Endothelial cell of umbilical vein (primary cell): Measurements from ENCODE around the gene BCAP31. TPM values are rescaled to one million over a fixed set of nuclear protein-coding genes. Genes with fewer than 3 reads are reported as not detected.
"Not testable (repeated sequence)": the region's sequence is repeated elsewhere in the genome, so short reads cannot be mapped to it uniquely, and the experiment has no call there.

ENCODE experiments used
- BruUV-seq: library from RNA; stranded (reverse); fragments of 400-500 nt; replicated peaks from 2 replicates; lab custom pipeline; 2021; lab: Mats Ljungman, UMichigan
- CTCF ChIA-PET: fragments of 300-600, 350-600 bp; sonication (Branson Sonifier 250); formaldehyde crosslinking; loops from one replicate; lab custom pipeline; 2021; ENCODE audit warnings: antibody characterized with exemption, inconsistent platforms; lab: Charles Lee
- POLR2A ChIA-PET: fragments of 300-600, 350-600 bp; sonication (Branson Sonifier 250); formaldehyde crosslinking; loops from one replicate; lab custom pipeline; 2021; ENCODE audit warnings: antibody characterized with exemption, inconsistent platforms; lab: Charles Lee
- DNase-seq: peaks from one replicate; pipeline ENCODE4 v3.0.0-alpha.2; 2011; ENCODE audit warnings: low read depth, low spot score
- FAIRE-seq: peaks from 2 replicates; lab custom pipeline; 2011; peaks lifted over from hg19 to GRCh38; lab: Jason Lieb, UNC
- H2AFZ ChIP-seq: 2 replicates; pipeline ENCODE4 v1.6.0; 2012; ENCODE audit warnings: low read depth, low read length, control low read depth, inconsistent platforms
- H3K27ac ChIP-seq: 2 replicates; pipeline ENCODE4 v1.5.1; 2011; ENCODE audit warnings: low read depth, mild to moderate bottlenecking, control low read depth, low read length, moderate library complexity; ENCODE audit not compliant: insufficient read depth
- H3K27me3 ChIP-seq, 2 experiments: 2 replicates each; pipeline versions ENCODE4 v1.6.0 to v1.6.1; 2011; ENCODE audit warnings: low read length in 2 of 2, mixed read lengths in 1 of 2; ENCODE audit not compliant: control insufficient read depth in 2 of 2, insufficient read depth in 2 of 2
- H3K36me3 ChIP-seq, 2 experiments: 2 replicates in 1 of 2; 3 replicates in 1 of 2; pipeline ENCODE4 v1.5.1; 2011; ENCODE audit warnings: low read length in 2 of 2, mild to moderate bottlenecking in 1 of 2, moderate library complexity in 1 of 2; ENCODE audit not compliant: control insufficient read depth in 2 of 2, insufficient read depth in 2 of 2; ENCODE audit errors: extremely low read depth in 1 of 2
- H3K4me1 ChIP-seq: 3 replicates; pipeline ENCODE4 v1.5.1; 2011; ENCODE audit warnings: mild to moderate bottlenecking, low read length; ENCODE audit not compliant: control insufficient read depth, insufficient read depth; ENCODE audit errors: extremely low read depth
- H3K4me2 ChIP-seq: 2 replicates; pipeline ENCODE4 v1.6.1; 2011; ENCODE audit warnings: low read length, control low read depth, mixed read lengths; ENCODE audit not compliant: insufficient read depth
- H3K4me3 ChIP-seq, 3 experiments: fragments of 200-600 bp in 1 of 3; sonication (generic), shearing (Covaris generic) in 1 of 3; replicated peaks in 1 of 3; 2 replicates each; pipeline ENCODE4 v1.5.1; 2011 to 2016; ENCODE audit warnings: control low read depth in 3 of 3, low read length in 3 of 3, mild to moderate bottlenecking in 2 of 3, inconsistent platforms in 1 of 3, low read depth in 1 of 3, moderate library complexity in 1 of 3; ENCODE audit not compliant: insufficient read depth in 1 of 3
- H3K79me2 ChIP-seq: 2 replicates; pipeline ENCODE4 v1.6.0; 2012; ENCODE audit warnings: low read length, inconsistent platforms; ENCODE audit not compliant: control insufficient read depth, insufficient read depth
- H3K9ac ChIP-seq: replicated peaks from 2 replicates; pipeline ENCODE3; 2011; ENCODE audit warnings: low read length, control low read depth; ENCODE audit not compliant: insufficient read depth; ENCODE audit errors: extremely low read depth
- H3K9me1 ChIP-seq: replicated peaks from 3 replicates; pipeline ENCODE4 v1.6.0; 2011; ENCODE audit warnings: mild to moderate bottlenecking, low read length; ENCODE audit not compliant: control insufficient read depth, insufficient read depth; ENCODE audit errors: extremely low read depth
- H3K9me3 ChIP-seq: replicated peaks from 2 replicates; pipeline ENCODE4 v1.5.1; 2012; ENCODE audit warnings: low read length, inconsistent platforms; ENCODE audit not compliant: control insufficient read depth, insufficient read depth
- H4K20me1 ChIP-seq: replicated peaks from 2 replicates; pipeline ENCODE3; 2011; ENCODE audit warnings: mild to moderate bottlenecking, low read length; ENCODE audit not compliant: control insufficient read depth, insufficient read depth; ENCODE audit errors: extremely low read depth
- EZH2 ChIP-seq: IDR thresholded peaks from 2 replicates; pipeline ENCODE4 v1.6.1; 2012; ENCODE audit warnings: borderline replicate concordance, low read depth, mild to moderate bottlenecking, moderate library complexity, low read length, inconsistent platforms; ENCODE audit not compliant: severe bottlenecking
- FOS ChIP-seq: IDR thresholded peaks from 2 replicates; pipeline ENCODE4 v1.6.1; 2011; ENCODE audit warnings: mild to moderate bottlenecking, low read length, moderate library complexity, borderline replicate concordance; ENCODE audit not compliant: insufficient read depth
- GATA2 ChIP-seq: IDR thresholded peaks from 2 replicates; pipeline ENCODE4 v1.7.0; 2011; ENCODE audit warnings: low read depth, mild to moderate bottlenecking, moderate library complexity, mixed read lengths, low read length; ENCODE audit not compliant: insufficient read length, insufficient read depth
- JUN ChIP-seq: IDR thresholded peaks from 2 replicates; pipeline ENCODE4 v1.6.1; 2011; ENCODE audit warnings: borderline replicate concordance, low read depth; ENCODE audit not compliant: insufficient read length, insufficient read depth
- dilution Hi-C: fragments of 300-500 bp; cut with MboI; formaldehyde crosslinking; loops from one replicate; pipeline ENCODE4 v1.15.0; 2019; ENCODE audit warnings: low sequenced_read_pairs; ENCODE audit not compliant: extremely low pct_ligation_motif_present
- intact Hi-C: fragments of 100-400 bp; cut with micrococcal nuclease; formaldehyde crosslinking; loops from one replicate; pipeline ENCODE4 v1.10.0; 2022
- polyA plus RNA-seq, 4 experiments: library from polyadenylated mRNA; depleted of rRNA in 3 of 4; stranded (reverse) in 3 of 4; unstranded in 1 of 4; fragments of >200 nt; gene quantifications; 2 replicates each; pipeline versions ENCODE4 v1.2.1 to v1.2.3, GENCODE V29; 2011 to 2012; ENCODE audit warnings: missing spikeins in 1 of 4
- total RNA-seq: library from RNA; stranded (reverse); gene quantifications from 2 replicates; pipeline ENCODE4 v1.2.3, GENCODE V29; 2021
- TF ChIP-seq, protein P1 (sequence below), 2 donors: IDR thresholded peaks; 1 replicate in 1 of 2; 2 replicates in 1 of 2; pipeline ENCODE4 v1.5.1; 2011; ENCODE audit warnings: low read length in 2 of 2, mild to moderate bottlenecking in 2 of 2, moderate library complexity in 2 of 2, control low read depth in 1 of 2, inconsistent platforms in 1 of 2, low read depth in 1 of 2; ENCODE audit not compliant: insufficient read depth in 1 of 2; ENCODE audit errors: extremely low read depth in 1 of 2
- TF ChIP-seq, protein P2 (sequence below): IDR thresholded peaks from 2 replicates; pipeline ENCODE4 v1.6.1; 2011; ENCODE audit not compliant: insufficient read depth, insufficient read length

BCAP31 gene
- total and polyA plus RNA-seq, 2 donors (not counting 3 experiments of a cell fraction or from before 2014, with no cell fraction given) = 169 to 203 TPM

DNA sequence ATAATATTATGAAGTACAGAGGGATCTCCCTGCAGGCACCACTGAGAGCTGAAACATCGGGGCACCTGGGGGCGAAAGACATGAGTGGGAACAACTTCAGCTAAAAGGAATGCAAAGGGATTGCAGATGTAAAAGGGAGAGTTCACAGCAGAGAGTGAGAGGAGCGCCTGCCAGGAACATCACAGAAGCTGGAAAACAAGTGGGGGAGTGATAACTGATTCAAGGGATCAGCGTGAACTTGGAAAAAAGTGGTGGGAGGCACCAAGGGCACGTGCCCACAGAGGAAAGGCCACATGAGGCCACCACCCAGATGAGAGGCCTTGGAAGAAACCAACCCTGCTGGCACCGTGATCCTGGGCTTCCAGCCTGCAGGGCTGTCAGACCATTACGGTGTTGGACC lies 24.8 kb upstream of the BCAP31 start:
- POLR2A ChIA-PET, H3K4me3 ChIP-seq, intact Hi-C loops, H3K9me3 ChIP-seq, H2AFZ ChIP-seq, H3K9ac ChIP-seq, H3K4me2 ChIP-seq, CTCF ChIA-PET, BruUV-seq, H3K27me3 ChIP-seq, H3K79me2 ChIP-seq, H3K36me3 ChIP-seq, FAIRE-seq, dilution Hi-C loops, H4K20me1 ChIP-seq, H3K27ac ChIP-seq, H3K9me1 ChIP-seq, H3K4me1 ChIP-seq, DNase-seq: not testable (repeated sequence)

DNA sequence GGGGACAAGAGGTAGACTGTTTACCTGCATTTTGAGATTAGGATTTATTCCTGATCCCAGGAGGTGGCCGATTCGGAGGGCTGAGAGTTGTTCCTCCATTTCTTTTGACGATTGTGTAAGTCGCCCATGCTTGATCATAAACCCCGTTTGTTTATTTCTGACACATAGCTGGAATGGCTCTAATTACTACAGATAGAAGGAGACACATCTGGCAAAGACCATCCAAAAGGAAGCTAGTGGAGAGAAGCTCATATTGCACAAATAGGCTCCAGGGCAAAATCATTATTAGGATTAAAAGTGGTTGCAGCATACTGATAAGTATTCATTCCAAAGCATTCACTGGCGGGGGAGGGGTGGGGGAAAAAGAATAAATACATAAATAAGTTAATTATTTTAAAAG lies 22.8 kb upstream of the BCAP31 start:
- H3K9ac ChIP-seq, H3K27ac ChIP-seq, FAIRE-seq, H3K27me3 ChIP-seq, H4K20me1 ChIP-seq, H3K4me2 ChIP-seq, H2AFZ ChIP-seq, DNase-seq, H3K79me2 ChIP-seq, H3K4me3 ChIP-seq, H3K9me3 ChIP-seq, H3K9me1 ChIP-seq, H3K4me1 ChIP-seq, dilution Hi-C loops, POLR2A ChIA-PET, H3K36me3 ChIP-seq, intact Hi-C loops, BruUV-seq: not testable (repeated sequence)
- CTCF ChIA-PET = interaction anchor here (0.7 kb wide), 1 partner anchor 39 kb away, joined by 3 read pairs; no protein-coding TSS in a partner anchor

DNA sequence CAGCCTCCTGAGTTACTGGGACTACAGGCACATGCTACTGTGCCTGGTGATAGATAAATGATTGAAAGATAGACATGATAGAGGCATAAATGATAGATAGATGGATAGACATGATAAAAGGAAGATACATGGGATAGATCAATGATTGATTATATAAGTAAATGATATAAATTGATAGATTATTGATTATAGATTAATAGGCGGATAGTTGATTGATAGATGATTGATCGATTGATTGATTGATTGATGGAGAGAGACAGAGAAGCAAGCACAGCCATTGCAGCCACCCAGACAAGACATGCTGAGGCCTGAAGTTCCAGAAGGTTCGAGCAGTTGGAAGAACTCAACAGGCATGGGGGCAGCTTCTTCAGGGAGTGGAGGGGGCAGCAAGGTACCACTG lies 22.2 kb upstream of the BCAP31 start:
- H2AFZ ChIP-seq = no peak overlapping the region
- dilution Hi-C loops = no loop called here
- TF ChIP-seq, protein P1, sequence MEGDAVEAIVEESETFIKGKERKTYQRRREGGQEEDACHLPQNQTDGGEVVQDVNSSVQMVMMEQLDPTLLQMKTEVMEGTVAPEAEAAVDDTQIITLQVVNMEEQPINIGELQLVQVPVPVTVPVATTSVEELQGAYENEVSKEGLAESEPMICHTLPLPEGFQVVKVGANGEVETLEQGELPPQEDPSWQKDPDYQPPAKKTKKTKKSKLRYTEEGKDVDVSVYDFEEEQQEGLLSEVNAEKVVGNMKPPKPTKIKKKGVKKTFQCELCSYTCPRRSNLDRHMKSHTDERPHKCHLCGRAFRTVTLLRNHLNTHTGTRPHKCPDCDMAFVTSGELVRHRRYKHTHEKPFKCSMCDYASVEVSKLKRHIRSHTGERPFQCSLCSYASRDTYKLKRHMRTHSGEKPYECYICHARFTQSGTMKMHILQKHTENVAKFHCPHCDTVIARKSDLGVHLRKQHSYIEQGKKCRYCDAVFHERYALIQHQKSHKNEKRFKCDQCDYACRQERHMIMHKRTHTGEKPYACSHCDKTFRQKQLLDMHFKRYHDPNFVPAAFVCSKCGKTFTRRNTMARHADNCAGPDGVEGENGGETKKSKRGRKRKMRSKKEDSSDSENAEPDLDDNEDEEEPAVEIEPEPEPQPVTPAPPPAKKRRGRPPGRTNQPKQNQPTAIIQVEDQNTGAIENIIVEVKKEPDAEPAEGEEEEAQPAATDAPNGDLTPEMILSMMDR (IDR thresholded peaks at IDR 0.05; ENCODE audit: extremely low read depth in 1 of 2, insufficient read depth in 1 of 2, low read depth in 1 of 2, low read length in 2 of 2) = no peak
- no peak for TF ChIP-seq JUN
- TF ChIP-seq, protein P2, sequence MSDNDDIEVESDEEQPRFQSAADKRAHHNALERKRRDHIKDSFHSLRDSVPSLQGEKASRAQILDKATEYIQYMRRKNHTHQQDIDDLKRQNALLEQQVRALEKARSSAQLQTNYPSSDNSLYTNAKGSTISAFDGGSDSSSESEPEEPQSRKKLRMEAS = no peak
- no peak for TF ChIP-seq FOS
- no peak for TF ChIP-seq GATA2
- no peak for TF ChIP-seq EZH2
- DNase-seq (no peak), FAIRE-seq (no peak)
- H4K20me1 ChIP-seq = no peaks in the 10 kb centered on the region
- H3K36me3 ChIP-seq = no peaks in the 10 kb centered on the region
- H3K9me1 ChIP-seq = no peaks in the 10 kb centered on the region
- H3K9ac ChIP-seq = no peak overlapping the region
- no peaks in the 10 kb centered on the region for H3K27me3 ChIP-seq
- H3K9me3 ChIP-seq = no peaks in the 10 kb centered on the region
- no peaks in the 10 kb centered on the region for H3K4me1 ChIP-seq
- no peak overlapping the region for H3K4me3 ChIP-seq
- CTCF ChIA-PET = no interaction called here
- intact Hi-C loops = no loop called here
- no peaks in the 10 kb centered on the region for H3K79me2 ChIP-seq
- no peak overlapping the region for H3K27ac ChIP-seq
- POLR2A ChIA-PET = no interaction called here
- BruUV-seq = no TSS peak
- H3K4me2 ChIP-seq = no peak overlapping the region
